Esophagus muscularis mucosa (tissue), 4 donors: ENCODE data around the gene ZBTB16. TPM values are rescaled to one million over a fixed set of nuclear protein-coding genes. Genes with fewer than 3 reads are reported as not detected.

Experiments used
- DNase-seq: peaks from one replicate; pipeline ENCODE4 v3.0.0-alpha.2; 2017; ENCODE audit errors: extremely low spot score
- H3K27ac ChIP-seq, 4 donors: fragments of 200-600 bp; sonication (generic); replicated peaks in 1 of 4; 1 replicate in 3 of 4; 2 replicates in 1 of 4; pipeline ENCODE4 v1.5.1; 2016 to 2019; ENCODE audit warnings: mild to moderate bottlenecking in 1 of 4
- H3K27me3 ChIP-seq, 4 donors: fragments of 200-600 bp; sonication (generic); one replicate each; pipeline versions ENCODE4 v1.5.1 to v1.6.0; 2016 to 2019
- H3K36me3 ChIP-seq, 4 donors: fragments of 200-600 bp; sonication (generic); one replicate each; pipeline ENCODE4 v1.5.1; 2016 to 2019
- H3K4me1 ChIP-seq, 4 donors: fragments of 200-600 bp; sonication (generic); one replicate each; pipeline ENCODE4 v1.5.1; 2016 to 2019
- H3K4me3 ChIP-seq, 4 donors: fragments of 200-600 bp; sonication (generic); 1 replicate in 2 of 4; 2 replicates in 2 of 4; pipeline ENCODE4 v1.5.1; 2016 to 2019; ENCODE audit warnings: mild to moderate bottlenecking in 4 of 4, moderate library complexity in 1 of 4
- H3K9me3 ChIP-seq, 4 donors: fragments of 200-600 bp; sonication (generic); 1 replicate in 3 of 4; 2 replicates in 1 of 4; pipeline ENCODE4 v1.5.1; 2016 to 2019
- EP300 ChIP-seq: sonication (generic); formaldehyde crosslinking; IDR thresholded peaks from one replicate; pipeline ENCODE4 v1.6.1; 2017; ENCODE audit warnings: antibody characterized with exemption
- POLR2A ChIP-seq: fragments of 450-650 bp; IDR thresholded peaks from one replicate; pipeline ENCODE4 v1.6.1; 2017; ENCODE audit warnings: antibody characterized with exemption, moderate library complexity, mild to moderate bottlenecking, low read depth
- POLR2AphosphoS5 ChIP-seq, 2 donors: sonication (generic); formaldehyde crosslinking; IDR thresholded peaks; one replicate each; pipeline ENCODE4 v1.6.1; 2017; ENCODE audit warnings: antibody characterized with exemption in 2 of 2
- WGBS: methylation state at CpG from one replicate; pipeline ENCODE4 v1.1.5; 2018; 5-methylcytosine and 5-hydroxymethylcytosine counted together
- intact Hi-C: fragments of 100-400 bp; cut with DNase I; formaldehyde crosslinking; loops from one replicate; pipeline ENCODE4 v1.15.1; 2023
- total RNA-seq, 4 donors: library from RNA; depleted of rRNA; stranded (reverse); fragments of >200 nt; gene quantifications; one replicate each; pipeline versions ENCODE4 v1.1.0 to v1.2.1, GENCODE V29; 2016
- TF ChIP-seq, protein P1 (sequence below), 3 experiments: fragments of 200-600 bp in 2 of 3; fragments of 450-650 bp in 1 of 3; sonication (generic) in 2 of 3; IDR thresholded peaks; one replicate each; pipeline ENCODE4 v1.5.1; 2017 to 2019; ENCODE audit warnings: antibody characterized with exemption in 3 of 3, mild to moderate bottlenecking in 2 of 3, moderate library complexity in 1 of 3

The ZBTB16 gene
- total RNA-seq, 4 donors from 2014 or later: 175 to 319 (median 222) TPM

DNA sequence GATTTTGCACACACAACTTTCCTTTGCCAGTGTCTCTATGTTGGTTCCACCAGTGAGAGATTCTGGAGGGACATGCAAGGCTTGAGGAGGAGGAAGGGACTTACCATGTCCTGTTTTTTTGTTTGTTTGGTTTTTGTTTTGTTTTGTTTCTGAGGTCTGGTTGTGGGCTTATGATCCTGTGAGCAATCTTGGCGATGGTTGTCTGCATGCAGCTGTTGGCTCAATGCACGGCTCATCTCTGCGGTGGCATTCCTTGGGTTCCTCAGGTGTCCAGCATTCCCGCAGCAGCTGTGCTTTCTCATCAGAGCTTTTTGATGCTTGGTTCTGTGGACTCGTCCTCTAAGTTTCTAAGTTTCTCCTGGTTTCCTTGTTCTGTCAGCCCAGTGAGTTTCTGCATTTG, 231.9 kb downstream of the ZBTB16 start:
- 50% methylated on average over 5 of the region's 5 CpGs for WGBS
- peaks cover 36 to 45% (median 37%) of the 10 kb centered on the region in 4 donors for H3K4me1 ChIP-seq

DNA sequence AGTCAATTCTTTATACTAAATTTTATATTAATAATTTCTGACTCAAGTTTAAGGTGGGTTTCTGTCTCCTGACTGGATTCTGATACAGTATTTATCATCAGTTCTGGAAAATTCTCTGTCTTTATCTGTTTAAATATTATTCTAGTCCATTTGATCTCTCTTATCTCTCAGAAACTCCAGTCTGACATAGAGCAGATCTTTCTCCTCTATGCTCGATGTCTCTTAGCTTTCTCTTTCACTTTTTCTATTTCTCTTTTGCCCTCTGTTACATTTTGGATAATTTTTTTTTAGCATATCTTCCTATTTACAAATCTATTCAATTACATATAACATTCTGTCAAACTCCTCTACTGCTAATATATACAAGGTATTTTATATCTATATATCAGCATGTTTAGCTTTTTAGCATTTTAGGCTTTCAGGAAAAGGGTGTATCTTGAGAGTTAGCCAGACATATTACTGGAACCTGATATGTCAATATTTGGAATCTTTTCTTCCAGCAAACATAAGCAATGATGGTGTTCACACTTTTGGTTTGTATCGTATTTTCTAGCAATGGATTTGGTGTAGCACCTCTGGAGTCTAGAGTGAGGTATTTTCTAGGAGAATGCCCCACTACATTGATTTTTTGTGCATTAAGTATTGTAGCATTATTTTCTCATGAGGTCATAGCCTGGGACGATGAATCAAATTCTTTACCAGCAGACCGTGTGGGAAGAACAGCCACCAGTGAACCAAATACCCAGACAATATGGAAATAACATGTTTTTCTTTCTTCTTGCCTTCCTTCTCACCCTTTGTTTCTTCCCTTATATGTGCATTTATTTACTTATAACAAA, 232.6 kb downstream of the ZBTB16 start:
- H3K4me3 ChIP-seq: peak overlapping the region in 2 of 4 donors; percentile 0 to 27
- H3K27me3 ChIP-seq: peaks cover 0 to 11% (median 0%) of the 10 kb centered on the region in 4 donors
- H3K4me1 ChIP-seq: peaks cover 37 to 45% (median 40%) of the 10 kb centered on the region in 4 donors
- 36% methylated on average over 4 of the region's 4 CpGs for WGBS
- no peaks in the 10 kb centered on the region for H3K9me3 ChIP-seq
- no peak for DNase-seq
- intact Hi-C loops: no loop called here
- no peaks in the 10 kb centered on the region for H3K36me3 ChIP-seq
- H3K27ac ChIP-seq: peak overlapping the region; percentile 26 to 88 (median 84)
- TF ChIP-seq POLR2A (no peak), POLR2AphosphoS5 (IDR thresholded peaks at IDR 0.05) (no peak), EP300 (no peak)
- TF ChIP-seq, protein P1, sequence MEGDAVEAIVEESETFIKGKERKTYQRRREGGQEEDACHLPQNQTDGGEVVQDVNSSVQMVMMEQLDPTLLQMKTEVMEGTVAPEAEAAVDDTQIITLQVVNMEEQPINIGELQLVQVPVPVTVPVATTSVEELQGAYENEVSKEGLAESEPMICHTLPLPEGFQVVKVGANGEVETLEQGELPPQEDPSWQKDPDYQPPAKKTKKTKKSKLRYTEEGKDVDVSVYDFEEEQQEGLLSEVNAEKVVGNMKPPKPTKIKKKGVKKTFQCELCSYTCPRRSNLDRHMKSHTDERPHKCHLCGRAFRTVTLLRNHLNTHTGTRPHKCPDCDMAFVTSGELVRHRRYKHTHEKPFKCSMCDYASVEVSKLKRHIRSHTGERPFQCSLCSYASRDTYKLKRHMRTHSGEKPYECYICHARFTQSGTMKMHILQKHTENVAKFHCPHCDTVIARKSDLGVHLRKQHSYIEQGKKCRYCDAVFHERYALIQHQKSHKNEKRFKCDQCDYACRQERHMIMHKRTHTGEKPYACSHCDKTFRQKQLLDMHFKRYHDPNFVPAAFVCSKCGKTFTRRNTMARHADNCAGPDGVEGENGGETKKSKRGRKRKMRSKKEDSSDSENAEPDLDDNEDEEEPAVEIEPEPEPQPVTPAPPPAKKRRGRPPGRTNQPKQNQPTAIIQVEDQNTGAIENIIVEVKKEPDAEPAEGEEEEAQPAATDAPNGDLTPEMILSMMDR (IDR thresholded peaks at IDR 0.05): no peak

More for the DNA sequence above, 231.9 kb downstream of the ZBTB16 start:
- H3K27me3 ChIP-seq: peaks cover 0 to 11% (median 0%) of the 10 kb centered on the region in 4 donors
- DNase-seq: no peak
- no peaks in the 10 kb centered on the region for H3K9me3 ChIP-seq
- peak overlapping the region in 3 of 4 donors; percentile 15 to 88 (median 26) for H3K27ac ChIP-seq
- TF ChIP-seq POLR2AphosphoS5 (IDR thresholded peaks at IDR 0.05): no peak
- TF ChIP-seq, protein P1 (IDR thresholded peaks at IDR 0.05): no peak
- TF ChIP-seq EP300: no peak
- TF ChIP-seq POLR2A: no peak
- H3K4me3 ChIP-seq: peak overlapping the region in 1 of 4 donors; percentile 27
- no peaks in the 10 kb centered on the region for H3K36me3 ChIP-seq
- intact Hi-C loops: no loop called here

DNA sequence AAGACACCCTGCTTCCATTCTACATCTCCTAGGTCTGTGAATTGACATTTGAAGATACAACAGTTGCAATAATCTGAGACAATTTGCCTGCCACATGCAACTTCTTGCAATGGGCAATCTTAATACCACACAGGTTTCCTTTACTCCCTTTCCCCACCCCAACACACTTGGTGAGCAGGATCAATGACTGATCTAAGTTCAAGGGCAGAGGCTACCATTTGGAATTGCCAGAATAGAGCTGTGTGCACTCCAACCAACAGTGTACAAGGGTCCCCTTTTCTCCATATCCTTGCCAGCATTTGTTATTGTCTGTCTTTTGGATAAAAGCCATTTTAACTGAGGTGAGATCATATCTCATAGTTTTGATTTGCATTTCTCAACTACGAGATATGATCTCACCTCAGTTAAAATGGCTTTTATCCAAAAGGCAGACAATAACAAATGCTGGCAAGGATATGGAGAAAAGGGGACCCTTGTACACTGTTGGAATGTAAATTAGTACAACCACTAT, 233.7 kb downstream of the ZBTB16 start:
- Histone ChIP-seq H3K9me3 (no peaks in the 10 kb centered on the region), H3K27ac (peak overlapping the region; percentile 26 to 88 (median 84)), H3K4me3 (no peak overlapping the region), H3K4me1 (peaks cover 37 to 45% (median 40%) of the 10 kb centered on the region in 4 donors), H3K36me3 (peaks cover 0 to 3% (median under 1%) of the 10 kb centered on the region in 4 donors), H3K27me3 (peaks cover 0 to 18% (median 0%) of the 10 kb centered on the region in 4 donors)
- WGBS: 50% methylated on average over 1 of the region's 1 CpG
- intact Hi-C loops: no loop called here
- TF ChIP-seq POLR2A: no peak
- no peak for TF ChIP-seq EP300
- TF ChIP-seq POLR2AphosphoS5 (IDR thresholded peaks at IDR 0.05): no peak
- TF ChIP-seq, protein P1 (IDR thresholded peaks at IDR 0.05): no peak
- peak; percentile 47 for DNase-seq

DNA sequence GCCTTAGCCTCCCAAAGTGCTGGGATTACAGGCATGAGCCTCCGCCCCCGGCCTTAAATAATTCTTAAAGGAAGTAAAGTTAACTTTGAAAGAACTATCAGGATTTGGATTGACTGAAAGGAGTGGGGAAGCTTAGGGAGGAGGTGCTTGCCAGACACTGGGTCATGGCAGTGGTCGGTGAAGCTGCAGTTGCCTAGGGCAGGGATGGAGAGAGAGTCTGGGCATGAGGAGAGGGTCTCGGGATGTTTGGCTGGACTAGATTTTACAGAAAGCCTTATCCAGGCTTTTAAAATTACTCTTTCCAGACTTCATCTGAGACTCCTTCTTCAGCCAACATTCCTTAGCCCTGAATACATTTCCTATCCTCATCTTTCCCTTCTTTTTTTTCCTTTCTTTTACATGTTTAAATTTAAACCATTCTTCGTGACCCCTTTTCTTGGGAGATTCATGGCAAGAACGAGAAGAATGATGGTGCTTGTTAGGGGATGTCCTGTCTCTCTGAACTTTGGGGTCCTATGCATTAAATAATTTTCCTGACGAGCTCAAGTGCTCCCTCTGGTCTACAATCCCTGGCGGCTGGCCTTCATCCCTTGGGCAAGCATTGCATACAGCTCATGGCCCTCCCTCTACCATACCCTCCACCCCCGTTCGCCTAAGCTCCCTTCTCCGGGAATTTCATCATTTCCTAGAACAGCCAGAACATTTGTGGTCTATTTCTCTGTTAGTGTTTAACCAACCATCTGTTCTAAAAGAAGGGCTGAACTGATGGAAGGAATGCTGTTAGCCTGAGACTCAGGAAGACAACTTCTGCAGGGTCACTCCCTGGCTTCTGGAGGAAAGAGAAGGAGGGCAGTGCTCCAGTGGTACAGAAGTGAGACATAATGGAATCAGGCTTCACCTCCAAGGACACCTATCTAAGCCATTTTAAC, 236.4 kb downstream of the ZBTB16 start, which contains the start of gene NNMT:
Gene NNMT (plus strand): TSS at position 724 of the 929 bp plus-strand sequence. CDS start 158 bp downstream, at position 882.
- peak; percentile 94 for DNase-seq
- TF ChIP-seq, protein P1 (IDR thresholded peaks at IDR 0.05): no peak
- TF ChIP-seq EP300 (peak; percentile 83), POLR2AphosphoS5 (IDR thresholded peaks at IDR 0.05) (peak; percentile 68 to 89), POLR2A (peak; percentile 85)
- Histone ChIP-seq H3K27me3 (peaks cover 0 to 19% (median 0%) of the 10 kb centered on the region in 4 donors), H3K36me3 (peaks cover 0 to 11% (median 3%) of the 10 kb centered on the region in 4 donors), H3K4me3 (peak within 1 kb of the TSS; percentile 43 to 62 (median 46)), H3K4me1 (peaks cover 37 to 45% (median 40%) of the 10 kb centered on the region in 4 donors), H3K27ac (peak within 1 kb of the TSS; percentile 77 to 88 (median 84)), H3K9me3 (peaks cover 0 to 10% (median 4%) of the 10 kb centered on the region in 4 donors)
- intact Hi-C loops: no loop called here
- WGBS: 48% methylated on average over 11 of the region's 11 CpGs
